NCI-H2107 (cell line): ENCODE results near the gene SLC9A8.
"Not testable (repeated sequence)": the region's sequence is repeated elsewhere in the genome, so short reads cannot be mapped to it uniquely, and the experiment has no call there.

ENCODE experiments used
- DNase-seq: peaks from one replicate; lab custom pipeline; 2025; lab: John Stamatoyannopoulos, UW

The SLC9A8 gene, protein sequence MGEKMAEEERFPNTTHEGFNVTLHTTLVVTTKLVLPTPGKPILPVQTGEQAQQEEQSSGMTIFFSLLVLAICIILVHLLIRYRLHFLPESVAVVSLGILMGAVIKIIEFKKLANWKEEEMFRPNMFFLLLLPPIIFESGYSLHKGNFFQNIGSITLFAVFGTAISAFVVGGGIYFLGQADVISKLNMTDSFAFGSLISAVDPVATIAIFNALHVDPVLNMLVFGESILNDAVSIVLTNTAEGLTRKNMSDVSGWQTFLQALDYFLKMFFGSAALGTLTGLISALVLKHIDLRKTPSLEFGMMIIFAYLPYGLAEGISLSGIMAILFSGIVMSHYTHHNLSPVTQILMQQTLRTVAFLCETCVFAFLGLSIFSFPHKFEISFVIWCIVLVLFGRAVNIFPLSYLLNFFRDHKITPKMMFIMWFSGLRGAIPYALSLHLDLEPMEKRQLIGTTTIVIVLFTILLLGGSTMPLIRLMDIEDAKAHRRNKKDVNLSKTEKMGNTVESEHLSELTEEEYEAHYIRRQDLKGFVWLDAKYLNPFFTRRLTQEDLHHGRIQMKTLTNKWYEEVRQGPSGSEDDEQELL

DNA sequence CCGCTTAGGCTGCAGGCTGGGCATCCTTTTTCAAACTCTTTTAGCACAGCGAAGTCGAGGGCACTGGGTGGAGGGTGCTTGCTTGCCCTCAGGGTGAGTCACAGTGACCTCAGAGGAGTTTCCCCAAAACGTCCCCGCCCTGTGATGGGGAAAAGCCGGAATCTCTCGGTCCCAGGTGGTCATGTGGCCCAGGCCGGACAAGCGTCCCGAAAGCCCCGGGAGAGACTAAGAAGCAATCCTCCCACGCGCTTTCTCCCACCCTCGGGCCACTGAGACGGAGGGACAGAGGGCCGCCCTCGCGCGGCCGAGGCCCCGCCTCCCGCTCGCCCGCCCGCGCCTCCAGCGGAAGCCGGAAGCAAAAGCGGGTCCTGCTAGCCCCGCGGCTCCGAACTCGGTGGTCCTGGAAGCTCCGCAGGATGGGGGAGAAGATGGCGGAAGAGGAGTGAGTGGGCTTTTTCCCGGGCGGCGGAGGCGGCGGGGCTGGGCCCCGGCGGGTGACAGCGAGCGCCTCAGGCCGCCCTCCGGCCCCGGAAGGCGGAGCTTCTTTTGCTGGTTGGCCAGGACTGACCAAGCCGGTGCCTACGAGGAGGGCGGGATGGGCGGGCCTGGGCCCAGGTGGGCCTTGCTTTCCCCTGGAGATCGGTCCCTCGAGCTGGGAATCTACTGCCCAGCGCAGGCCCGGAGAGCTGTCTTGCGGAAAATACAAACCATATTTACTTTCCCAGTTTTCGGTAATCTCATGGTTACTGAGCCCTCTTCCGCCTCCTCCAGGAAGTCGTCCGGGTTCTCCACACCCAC, at the start of gene SLC9A8:
Gene SLC9A8, plus strand, starts transcription at position 322 of the 798 bp plus-strand sequence. Its CDS starts 95 bp downstream, at position 417.
- peak; percentile 54 for DNase-seq

DNA sequence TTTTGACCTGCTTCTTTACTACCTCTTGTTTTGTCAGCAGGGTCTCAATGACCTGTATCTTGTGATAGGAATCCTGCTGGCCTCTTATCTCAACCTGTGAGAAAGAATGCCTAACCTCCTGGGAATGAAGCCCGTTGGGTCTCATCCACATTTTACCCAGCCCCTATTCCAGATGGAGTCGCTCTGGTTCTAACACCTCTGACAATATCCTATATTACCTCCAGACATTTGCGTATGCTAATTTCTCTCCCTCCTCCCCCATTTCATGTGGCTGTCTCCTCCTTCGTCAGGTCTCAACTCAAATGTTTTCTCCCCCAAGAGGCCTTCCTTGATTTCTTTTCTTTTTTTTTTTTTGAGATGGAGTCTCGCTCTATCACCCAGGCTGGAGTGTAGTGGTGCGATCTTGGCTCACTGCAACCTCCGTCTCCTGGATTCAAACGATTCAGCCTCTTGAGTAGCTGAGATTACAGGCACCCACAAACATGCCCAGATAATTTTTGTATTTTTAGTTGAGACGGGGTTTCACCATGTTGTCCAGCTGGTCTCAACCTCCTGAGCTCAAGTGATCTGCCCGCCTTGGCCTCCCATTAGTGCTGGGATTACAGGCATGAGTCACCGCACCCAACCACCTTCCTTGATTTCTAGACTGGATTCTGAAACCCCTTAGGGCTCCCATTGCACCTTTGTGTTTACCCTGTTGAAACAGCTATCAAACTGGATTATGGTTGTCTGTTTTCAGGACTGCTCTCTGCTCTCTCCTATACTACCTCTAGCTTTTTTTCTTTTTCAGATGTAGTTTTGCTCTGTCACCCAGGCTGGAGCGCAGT, 49.5 kb upstream of the SLC9A8 start:
- no peak for DNase-seq

DNA sequence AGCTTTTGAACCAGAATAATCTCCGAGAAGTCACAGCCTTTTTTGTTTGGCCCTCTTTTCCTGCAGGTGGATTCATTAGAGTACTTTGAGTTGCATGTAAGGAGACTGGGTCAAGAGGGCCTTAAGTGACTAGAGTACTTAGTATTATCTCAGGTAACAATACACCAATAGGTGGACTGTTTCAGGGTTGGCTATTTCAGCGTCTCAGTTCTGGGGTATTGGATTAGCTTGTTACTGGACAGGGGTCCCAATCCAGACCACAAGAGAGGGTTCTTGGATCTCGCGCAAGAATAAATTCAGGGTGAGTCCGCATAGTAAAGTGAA, 47.3 kb upstream of the SLC9A8 start:
- DNase-seq: no peak

DNA sequence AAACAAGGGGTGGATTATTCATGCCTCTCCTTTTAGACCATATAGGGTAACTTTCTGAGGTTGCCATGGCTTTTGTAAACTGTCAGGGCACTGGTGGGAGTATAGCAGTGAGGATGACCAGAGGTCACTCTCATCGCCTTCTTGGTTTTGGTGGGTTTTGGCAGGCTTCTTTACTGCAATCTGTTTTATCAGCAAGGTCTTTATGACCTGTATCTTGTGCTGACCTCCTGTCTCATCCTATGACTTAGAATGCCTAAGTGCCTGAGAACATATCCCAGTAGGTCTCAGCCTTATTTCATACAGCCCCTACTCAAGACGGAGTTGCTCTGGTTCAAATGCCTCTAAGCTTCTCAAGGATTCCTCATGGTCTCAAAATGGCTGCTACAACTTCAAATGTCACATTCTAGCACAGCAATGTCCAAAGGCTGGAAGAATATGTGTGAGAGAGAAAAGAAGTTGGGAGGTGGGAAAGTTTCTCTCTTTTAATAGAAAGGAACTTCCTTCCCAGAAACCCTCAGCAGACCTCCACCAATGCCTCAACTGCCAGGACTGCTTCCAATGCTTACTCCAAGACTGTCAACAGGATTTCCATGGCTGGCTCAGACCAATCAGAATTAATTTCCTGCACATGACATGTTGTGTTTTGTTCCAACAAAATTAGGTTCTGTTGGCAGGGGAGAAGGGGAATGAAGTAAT, 46.6 kb upstream of the SLC9A8 start:
- no peak for DNase-seq

DNA sequence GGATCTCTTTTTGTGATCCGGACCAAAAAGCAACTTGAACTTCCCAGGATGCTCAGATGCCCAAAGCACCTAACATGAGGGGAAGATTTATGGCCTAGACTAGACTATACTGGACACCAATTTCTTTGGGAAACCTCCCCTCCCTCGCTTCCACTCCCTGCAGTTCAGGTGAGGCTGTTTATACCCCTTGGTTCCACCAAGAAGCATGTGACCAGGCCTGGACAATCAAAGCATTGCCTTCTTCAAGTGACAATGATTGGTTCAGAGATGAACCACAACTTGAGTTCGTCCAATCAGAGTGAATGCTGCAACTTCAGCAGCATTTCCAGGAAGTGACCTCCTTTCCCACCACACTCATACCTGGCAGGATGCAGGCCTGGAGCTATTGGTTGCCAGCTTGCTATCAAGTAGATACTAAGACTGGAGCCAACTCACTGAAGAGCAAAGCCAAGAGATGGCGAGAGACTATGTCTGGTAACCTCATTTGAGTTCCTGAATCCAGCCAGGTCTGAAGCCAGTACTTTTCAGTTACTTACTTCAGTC, 45.6 kb upstream of the SLC9A8 start:
- no peak for DNase-seq

DNA sequence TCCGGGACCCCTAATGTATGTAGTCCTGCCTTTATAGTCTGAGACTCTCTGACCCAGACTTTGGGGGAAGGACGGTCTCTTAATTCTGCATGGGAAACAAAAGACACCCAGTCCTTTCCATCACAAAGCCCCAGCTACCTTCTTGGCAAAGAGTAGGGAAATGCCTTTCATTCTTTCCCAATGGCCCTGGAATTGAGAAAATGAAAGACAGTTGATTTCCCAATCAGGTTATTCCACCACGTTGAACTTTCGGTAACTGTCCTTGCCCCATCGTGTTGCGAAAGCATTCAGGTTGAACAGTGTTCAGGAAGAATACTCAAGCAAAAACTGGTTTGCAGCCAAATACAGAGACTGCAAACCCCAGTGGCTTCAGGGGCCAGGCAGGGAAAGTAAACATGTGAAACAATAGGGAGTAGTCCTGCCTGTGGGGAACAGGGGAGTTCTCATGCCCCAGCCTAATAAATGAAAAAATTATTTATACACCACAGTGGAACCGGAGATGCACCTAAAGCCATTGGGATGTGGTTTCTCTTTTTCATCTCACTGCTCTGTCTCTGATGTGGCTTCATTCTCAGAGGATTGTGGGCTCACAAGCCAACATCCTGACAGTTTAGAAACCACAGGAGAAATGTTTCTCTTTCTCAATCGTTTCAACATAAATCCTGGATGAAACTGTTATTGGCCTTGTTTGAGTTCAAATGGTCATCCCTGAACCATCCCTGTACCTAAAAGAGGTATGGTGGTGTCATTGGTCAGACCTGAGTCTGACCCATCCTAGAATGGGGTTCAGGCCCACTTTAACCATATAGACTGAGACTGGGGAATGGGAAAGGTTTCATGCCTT, 44.2 kb upstream of the SLC9A8 start:
- peak; percentile 28 for DNase-seq

DNA sequence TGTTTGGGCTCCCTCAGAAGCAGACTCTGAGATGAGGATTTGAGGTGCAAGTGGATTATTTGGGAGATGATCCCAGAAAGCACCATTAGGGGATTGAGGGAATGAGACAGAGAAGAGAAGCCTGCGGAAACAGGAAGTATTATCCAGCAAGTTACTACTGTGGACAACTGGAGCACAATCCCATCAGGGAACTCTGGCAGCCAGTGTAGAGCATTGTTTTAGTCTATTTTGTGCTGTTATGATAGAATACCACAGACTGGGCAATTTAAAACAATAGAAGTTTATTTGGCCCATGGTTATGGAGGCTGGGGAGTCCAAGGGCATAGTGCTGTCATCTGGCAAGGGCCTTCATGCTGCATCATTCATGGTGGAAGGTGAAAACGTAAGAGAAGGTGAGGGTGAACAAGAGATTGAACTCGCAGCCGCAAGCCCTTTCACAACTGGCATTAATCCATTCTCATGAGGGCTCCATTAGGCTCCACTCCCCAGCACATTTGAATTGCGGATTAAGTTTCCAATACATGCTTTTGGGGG, 43.5 kb upstream of the SLC9A8 start:
- no peak for DNase-seq

DNA sequence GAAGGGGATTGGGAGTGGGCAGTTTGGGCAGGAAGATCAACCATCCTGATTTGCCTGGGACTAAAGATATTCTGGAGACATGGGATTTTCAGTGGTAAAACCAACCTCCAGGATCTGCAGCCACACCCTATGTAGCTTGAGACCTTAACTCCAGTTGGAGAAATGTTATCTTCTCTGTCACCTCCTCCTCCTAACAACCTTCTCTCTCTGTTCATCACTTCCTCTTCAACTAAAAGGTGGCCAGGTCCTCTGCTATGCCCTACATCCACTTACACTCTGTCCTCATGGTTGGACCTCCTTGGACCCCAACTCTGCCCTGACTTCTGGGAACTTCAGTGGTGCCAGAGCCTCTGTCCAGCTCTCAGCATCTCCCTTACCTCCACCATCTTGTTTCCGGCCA, 42.0 kb upstream of the SLC9A8 start:
- DNase-seq: no peak

DNA sequence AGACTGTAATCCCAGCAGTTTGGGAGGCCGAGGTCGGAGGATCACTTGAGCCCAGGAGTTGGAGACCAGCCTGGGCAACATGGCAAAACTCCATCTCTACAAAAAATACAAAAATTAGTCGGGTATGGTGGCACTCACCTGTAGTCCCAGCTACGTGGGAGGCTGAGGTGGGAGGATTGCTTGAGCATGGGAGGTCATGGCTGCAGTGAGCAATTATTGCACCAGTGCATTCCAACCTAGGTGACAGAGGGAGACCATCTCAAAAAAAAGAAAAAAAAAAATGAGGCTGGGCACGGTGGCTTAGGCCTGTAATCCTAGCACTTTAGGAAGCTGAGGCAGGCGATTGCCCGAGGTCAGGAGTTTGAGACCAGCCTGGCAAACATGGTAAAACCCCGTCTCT, 38.4 kb upstream of the SLC9A8 start:
- not testable (repeated sequence) for DNase-seq

DNA sequence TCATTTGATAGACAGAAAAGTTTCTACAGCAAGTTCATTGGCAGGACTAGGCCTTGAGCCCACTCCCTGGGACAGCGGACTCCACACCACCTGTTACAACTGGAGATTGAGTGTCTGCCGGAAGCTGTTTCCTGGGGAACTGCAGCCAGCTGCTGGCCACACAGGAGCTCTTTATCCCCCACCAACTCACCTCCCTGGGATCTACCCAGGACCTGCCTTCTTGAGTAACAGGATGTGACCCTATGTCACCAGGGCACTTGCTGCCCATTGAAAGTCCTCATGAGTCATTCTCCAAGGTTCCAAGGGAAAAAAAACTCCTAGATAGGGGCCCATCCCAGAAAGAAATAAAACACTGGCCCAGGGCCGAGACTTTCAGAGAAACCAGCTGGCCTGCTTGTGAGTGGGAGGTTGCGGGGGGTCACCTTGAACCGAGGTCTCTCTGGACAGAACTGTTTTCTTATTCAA, 37.4 kb upstream of the SLC9A8 start:
- DNase-seq: no peak

DNA sequence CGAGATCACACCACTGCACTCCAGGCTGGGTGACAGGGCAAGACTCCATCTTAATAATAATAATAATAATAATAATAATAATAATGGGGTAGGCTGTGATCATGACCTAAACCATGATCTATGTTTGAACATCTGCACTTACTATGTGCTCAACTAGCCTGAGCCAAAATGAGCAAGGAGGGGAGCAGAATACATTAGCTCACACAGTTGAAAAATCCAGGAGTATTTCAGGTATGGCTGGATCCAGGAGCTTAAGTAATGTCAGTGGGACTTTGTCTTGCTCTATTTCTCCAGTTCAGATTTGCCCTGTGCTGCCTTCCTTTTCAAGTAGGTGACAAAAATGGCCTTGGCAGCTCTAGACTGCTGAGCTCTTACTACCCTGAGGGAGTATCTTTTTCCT, 32.7 kb upstream of the SLC9A8 start:
- DNase-seq: no peak

DNA sequence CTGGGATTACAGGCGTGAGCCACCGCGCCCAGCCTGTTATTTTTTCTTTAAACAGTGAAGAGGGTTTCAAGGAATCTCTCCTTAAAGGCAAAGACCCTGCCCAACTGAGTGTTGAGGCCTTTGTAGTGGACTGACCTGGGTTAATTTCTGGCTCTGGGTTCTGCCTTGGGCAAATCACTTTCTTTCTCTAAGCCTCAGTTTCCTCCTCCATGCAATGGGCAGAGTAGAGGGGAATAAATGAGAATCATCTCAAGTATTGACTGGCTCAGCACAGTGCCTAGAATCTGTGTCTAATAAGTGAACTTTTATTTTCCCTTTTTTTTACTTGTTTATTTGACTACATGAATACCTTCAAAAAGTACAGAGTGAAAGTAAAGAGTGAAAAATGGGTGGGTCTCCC, 31.0 kb upstream of the SLC9A8 start:
- no peak for DNase-seq

DNA sequence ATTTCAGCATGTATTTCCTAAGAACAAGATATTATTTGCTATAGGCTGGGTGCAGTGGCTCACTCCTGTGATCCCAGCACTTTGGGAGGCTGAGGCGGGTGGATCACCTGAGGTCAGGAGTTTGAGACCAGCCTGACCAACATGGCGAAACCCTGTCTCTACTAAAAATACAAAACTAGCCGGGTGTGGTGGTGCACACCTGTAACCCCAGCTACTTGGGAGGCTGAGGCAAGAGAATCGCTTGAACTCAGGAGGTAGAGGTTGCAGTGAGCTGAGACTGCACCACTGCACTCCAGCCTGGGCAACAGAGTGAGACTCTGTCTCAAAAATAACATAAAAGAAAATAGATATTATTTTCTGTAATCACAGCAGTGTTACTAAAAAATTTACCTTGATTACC, 30.2 kb upstream of the SLC9A8 start:
- DNase-seq: not testable (repeated sequence)

DNA sequence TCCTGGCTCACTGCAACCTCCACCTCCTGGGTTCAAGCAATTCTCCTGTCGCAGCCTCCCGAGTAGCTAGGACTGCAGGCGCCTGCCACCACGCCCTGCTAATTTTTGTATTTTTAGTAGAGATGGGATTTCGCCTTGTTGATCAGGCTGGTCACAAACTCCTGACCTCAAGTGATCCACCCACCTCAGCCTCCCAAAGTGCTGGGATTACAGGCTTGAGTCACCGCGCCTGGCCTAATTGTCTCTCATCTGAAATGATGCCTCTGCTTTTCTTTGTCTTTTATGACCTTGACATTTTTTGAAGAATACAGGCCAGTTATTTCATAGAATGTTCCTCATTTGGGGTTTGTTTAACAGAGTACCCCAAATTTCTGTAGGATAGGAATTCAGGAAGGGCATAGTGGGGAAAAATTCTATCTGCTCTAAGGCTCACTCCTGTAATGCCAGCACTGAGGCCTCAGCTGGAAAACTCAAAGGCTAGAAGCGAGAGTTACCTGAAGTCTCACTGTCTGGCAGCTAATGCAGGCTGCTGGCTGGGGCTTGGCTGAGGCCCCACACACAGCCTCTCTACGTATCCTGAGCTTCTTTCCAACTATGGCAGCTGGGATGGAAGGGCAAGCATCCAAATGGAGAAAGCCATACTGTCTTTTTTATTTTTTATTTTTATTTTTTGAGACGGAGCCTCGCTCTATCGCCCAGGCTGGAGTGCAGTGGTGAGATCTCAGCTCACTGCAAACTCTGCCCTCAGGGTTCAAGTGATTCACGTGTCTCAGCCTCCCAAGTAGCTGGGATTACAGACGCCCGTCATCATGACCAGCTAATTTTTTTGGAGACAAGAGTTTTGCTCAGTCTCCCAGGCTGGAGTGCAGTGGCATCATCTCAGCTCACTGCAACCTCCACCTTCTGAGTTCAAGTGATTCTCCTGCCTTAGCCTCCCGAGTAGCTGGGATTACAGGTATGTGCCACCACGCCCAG, 29.3 kb upstream of the SLC9A8 start:
- not testable (repeated sequence) for DNase-seq

DNA sequence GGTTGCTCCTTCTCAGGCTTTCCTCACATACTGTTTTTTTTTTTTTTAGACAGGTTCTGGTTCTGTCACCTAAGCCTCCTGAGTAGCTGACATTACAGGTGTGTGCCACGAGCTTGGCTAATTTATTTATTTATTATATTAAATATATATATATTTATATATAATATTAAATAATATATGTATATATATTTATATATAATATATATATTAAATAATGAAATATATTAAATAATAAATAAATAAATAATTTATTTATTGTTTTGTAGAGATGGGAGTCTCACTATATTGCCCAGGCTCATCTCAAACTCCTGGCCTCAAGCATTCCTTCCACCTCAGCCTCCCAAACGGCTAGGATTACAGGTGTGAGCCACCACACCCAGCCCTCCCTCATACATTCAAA, 28.3 kb upstream of the SLC9A8 start:
- no peak for DNase-seq

DNA sequence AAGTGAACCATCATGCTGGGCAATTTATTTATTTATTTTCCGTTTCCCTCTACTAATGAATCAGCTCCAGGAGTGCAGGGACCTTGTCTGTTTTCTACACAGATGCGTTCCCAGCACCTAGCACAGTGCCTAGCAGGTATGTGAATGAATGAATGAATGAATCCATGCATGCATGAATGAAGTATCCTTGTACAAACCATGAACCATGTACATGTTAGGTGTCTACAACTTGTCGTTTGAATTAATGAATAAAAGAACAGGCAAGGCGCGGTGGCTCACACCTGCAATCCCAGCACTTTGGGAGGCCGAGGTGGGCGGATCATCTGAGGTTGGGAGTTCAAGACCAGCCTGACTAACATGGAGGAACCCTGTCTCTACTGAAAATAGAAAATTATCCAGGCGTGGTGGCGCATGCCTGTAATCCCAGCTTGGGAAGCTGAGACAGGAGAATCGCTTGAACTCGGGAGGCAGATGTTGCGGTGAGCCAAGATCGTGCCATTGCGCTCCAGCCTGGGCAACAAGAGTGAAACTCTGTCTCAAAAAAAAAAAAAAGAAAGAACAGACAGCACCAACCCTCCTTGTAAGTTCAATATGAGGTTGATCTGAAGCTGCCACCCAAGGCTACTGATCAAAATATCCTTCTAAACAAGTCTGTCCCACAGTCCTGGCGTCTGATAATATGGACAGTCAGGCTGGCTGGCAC, 27.3 kb upstream of the SLC9A8 start:
- DNase-seq: no peak

DNA sequence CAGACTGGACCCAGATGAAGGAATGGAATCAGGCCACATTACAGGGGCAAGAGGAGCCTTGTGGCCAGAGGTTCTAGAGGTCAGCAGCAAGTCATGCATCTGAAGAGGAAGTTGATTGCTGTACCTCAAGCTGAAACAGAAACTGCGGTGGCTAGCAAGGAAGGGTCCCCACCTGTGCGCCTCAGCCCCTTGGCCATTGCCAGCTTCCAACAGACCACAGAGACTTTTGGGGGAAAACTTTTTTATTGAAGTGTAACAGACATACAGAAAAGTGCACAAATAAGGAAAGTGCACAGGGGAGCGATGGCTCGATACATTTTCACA, 26.8 kb upstream of the SLC9A8 start:
- no peak for DNase-seq

DNA sequence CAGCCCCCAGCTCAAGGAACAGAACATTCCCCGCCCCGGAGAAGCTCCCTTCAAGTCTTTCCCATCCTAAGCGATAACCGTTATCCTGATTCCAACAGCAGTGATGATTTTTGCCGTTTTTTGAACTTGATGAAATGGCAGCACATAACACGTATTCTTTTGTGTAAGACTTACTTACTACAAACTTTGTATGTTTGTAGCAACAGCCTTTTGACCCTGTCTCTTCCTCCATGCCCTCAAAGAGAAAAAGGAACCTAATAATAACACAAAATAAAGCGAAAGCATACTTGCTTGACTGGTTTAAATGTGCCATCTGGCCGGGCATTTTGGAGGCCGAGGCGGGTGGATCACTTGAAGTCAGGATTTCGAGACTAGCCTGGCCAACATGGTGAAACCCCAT, 26.4 kb upstream of the SLC9A8 start:
- no peak for DNase-seq
